Femur (tissue), 1 donor: ENCODE data around the gene CRB3.

Experiments
- DNase-seq: peaks from one replicate; pipeline ENCODE4 v3.0.0-alpha.2; 2017

Gene CRB3

DNA sequence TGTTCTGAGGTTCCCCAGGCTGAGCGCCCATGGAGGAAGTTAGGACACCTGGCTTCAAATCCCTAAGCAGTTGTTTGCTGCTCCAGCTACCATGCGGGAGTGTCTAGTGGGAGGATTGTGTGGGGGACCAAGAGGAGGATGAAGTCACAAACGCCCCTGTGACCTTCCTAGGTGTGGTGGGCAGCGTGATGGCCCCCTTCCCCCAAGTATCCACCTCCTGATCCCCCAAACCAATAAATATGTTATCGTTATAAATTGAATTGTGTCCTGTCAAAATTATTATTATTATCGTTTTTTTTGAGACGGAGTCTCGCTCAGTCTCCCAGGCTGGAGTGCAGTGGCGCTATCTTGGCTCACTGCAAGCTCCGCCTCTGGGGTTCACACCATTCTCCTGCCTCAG is 30.4 kb upstream of the CRB3 start, which contains the start of gene SLC25A41:
Gene SLC25A41 (minus strand): TSS at position 101 of the 400 bp plus-strand sequence. CDS start 70 bp downstream, at position 31.
- DNase-seq, result no peak

DNA sequence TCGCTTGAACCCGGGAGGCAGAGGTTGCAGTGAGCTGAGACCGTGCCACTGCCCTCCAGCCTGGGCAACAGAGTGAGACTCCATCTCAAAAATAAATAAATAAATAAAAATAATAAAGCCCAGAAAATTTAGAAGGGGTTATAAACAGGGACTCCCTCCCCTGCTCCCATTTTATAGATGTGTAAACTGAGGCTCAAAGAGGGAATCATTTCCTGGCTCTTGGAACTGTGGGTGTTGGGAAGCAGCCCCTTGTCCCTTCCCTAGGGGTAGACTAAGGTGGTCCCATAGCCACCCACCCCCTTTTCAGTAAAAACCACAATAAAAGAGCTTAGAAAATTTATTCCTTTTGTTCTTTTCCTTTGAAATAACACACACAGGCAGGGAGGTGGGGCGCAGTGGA is 24.3 kb upstream of the CRB3 start:
- no peak for DNase-seq

DNA sequence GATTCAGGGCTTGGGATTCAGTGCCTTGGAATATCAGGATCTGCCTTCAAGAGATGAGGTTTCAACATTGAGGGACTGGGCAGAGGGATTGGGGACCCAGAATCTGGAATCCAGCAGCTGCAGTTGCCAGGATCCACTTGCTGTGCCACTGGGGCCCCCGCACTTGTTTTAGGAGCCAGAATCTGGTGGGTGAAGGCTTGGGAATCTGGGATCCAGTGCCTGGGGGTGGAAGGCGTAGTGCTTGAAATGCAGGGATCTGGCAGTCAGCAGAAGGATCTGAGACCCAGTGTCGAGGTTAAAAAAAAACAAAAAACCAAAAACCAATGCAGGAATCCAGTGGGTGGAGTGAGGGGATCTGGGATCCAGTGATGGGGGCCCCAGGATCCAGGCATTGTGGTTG is 23.2 kb upstream of the CRB3 start:
- DNase-seq, result no peak

DNA sequence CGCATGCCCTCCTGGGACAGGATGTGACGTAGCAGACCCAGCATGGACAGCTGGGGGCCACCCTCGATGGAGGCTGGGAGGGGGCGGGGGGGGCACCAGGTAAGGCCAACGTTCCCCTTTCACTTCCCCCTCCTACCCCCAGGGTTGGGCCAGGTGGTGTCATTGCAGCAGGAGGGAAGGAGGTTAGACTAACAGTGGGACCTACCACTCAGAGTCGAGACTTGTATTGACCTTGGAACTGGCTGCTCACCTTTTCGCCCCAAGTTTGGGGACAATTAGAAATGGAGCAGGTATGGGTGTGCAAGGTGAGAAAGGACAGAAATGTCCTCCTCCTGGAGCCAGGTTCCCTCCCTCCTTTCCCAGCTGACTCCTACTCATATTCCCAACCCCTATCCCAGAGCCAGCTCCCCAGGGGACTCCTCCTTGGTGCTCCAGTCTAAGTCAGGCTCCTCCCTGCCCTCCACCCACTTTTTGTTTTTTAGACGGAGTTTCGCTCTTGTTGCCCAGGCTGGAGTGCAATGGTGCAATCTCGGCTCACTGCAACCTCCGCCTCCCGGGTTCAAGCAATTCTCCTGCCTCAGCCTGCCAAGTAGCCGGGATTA is 21.9 kb upstream of the CRB3 start:
- DNase-seq, result no peak

DNA sequence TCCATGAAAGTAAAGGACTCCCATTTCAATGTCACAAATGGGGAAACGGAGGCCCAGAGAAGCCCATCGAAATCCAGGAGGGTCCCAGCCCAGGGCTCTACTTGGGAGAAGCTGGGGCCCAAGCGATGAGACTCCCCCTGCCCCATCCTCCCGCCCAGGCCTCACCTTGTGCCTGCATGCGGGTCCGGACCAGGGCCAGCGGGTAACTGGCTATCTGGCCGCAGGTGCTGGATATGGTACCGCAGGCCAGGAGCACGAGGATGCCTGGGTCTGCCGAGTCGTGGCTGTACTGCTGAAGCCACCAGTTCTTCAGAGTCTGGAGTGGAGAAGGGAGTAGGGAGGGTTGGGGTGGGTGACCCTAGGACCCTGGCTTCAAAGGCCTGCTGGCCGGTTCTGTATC is 20.1 kb upstream of the CRB3 start:
- no peak for DNase-seq

GRCh38 chr19:6446452-6446851 is 17.6 kb upstream of the CRB3 start:
- DNase-seq, result no peak

DNA sequence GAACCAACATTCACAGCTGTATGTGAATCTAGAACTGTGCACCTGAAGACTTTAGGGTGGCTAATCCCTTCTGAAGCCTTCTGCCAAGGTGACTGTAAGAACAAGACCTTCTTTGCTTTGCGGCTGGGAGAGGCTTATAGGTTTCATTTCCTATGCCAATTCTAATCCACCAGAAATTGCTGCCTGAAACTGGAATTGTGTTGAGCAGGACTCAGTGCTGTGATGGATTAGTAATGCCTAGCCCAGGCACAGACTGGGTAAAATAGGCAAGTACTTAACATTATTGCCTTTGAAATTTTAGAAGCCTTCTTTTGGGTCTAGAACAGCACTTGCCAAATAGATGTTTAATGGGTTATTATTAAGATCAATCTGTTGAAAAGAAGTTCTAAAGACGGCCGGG is 16.0 kb upstream of the CRB3 start:
- no peak for DNase-seq

- no peak for DNase-seq
These were observed 13.9 kb upstream of the CRB3 start for GRCh38 chr19:6450166-6450565.

- DNase-seq, result no peak
These were observed 12.4 kb upstream of the CRB3 start for GRCh38 chr19:6451583-6452222.

- no peak for DNase-seq
These were observed 11.9 kb upstream of the CRB3 start for GRCh38 chr19:6452223-6452614.

DNA sequence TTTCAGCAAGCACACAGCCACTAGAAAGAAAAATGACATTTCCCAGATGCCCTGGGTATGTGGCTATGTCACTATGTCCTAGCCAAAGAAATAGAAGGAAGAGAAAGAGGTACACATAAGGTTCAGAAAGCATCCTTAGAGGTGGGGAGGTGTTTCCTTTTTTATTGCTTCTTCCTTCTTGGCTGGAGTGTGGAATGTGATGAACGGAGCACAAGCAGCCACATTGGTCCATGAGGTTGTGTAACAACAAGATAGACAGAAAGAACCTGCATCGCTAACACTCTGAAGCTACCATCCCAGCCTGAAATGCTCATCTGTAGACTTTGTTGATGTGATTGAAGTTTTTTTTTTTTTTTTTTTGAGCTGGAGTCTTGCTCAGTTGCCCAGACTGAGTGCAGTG is 11.2 kb upstream of the CRB3 start:
- DNase-seq, result no peak

- DNase-seq, result no peak
These were observed 10.0 kb upstream of the CRB3 start for GRCh38 chr19:6453951-6454565.

DNA sequence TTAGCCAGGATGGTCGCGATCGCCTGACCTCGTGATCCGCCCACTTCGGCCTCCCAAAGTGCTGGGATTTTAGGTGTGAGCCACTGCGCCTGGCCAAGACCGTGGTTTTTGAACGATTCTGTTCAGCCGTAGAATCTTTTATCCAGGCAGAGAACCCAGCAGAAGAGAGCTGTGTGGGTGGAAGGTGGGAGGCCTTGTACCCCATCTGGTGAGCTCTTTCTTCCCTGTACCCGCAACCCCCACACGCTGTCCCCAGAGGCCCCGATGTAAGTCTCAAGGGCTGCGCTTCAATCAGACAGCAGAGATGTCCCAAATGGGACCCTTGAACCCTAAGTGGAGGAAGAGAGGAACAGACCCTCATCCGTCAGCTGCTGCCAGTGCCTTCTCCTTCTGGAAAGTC is 8.1 kb upstream of the CRB3 start:
- DNase-seq, result no peak

DNA sequence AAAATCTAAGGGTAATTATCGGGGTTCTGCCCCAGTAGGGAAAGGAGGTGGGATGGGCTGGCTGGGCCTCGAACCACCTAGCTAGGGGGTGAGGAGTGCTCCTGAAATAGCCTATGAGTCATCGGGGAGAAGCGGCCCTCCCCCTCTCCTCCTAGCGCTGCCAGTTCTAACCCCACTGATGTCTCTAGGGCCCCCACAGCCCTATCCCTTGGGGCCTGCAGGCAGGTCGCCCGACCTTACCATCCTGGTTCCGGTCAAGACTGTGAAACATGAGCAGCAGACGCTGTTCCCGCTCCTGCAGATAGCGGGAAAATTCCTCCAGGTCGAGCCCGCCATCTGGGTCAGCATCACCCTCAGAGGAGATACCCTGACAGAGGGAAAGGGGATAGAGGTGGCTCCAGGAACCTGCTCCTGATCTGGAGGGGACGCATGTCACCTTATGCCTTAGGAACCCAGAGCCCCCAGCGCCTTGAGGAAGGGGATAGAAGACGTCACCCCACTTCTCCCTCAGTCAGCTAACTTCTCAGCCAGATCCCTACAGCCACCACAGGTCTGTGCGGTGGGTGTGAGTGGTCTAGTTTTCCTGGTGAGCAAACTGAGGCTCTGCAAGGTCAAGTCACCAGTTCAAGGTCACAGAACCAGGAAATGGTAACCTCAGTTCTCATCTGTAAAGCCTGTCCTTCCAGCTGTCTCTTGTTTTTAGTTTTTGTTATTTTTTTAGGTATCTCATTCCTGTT is 5.9 kb upstream of the CRB3 start:
- DNase-seq, result no peak

DNA sequence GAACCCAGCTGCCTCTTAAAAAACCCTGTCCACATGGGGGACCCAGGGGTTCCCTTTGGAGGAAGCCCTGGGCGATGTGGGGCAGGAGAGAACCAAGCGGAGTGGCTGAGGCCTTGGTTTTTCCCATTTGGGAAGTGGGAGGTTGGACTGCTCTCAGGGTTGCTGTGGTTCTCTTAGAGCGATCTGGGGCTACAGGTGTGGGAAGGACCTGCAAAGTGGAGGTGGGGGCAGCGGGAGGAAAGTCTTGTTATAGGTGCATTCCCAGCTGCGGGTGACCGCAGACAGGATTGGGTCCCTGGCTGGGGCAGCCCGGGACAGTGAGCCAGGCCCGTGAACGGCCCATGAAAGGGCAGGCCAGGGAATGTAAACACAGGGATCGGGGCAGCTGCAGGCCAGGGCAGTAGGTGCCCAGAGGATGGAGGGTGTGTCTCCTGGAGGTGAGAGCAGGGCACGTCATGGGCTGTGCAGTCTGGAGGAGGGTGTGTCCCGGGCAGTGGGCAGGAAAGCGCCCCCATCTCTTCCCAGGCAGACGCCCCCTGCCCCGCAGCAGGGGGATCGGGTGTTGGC is 5.3 kb upstream of the CRB3 start:
- DNase-seq, result no peak

DNA sequence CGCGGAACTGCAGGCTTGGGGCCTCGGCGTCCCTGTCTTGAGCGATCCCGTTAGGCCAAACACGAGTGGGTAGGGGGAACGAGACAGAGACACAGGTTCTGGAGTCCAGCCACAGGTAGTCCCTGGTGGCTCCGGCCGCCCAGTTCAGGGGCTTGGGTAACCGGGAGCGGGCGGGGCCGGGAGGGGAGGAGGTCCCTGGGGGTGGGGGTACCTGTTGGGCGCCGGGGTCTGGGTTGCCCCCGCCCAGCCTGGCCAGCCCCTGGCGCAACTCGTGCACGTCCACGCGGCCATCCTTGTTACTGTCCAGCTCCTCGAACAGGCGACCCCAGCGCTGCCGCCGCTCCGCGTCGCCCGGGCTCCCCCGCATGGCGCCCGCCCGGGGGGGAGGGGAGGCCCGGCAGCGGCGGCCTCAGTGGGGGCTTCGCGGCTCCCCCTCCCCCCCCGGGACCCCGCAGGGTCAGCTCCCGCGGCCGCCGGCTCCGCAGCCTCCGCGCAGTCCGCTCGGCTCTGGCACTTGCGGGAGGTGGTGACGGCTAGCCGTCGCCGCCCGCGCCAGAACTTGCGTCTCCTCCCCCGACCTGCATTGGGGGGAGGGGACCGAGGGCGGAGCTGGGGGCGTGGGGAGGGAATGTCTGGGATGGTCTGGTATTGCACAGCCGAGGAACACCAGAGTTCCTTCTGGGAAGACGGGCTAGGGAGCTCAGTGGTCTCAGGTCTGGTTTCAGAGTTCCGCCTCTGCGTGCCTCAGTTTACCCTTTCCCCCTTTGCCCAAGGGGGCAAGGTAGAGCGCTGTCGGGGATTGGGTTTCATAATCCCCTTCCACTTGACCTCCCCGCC is 4.6 kb upstream of the CRB3 start, which contains the start of gene SLC25A23:
Gene SLC25A23 (minus strand): TSS at position 531 of the 837 bp plus-strand sequence. CDS start 164 bp downstream, at position 367.
- DNase-seq, result peak; percentile 88

- peak; percentile 98 for DNase-seq
These were observed 3.8 kb upstream of the CRB3 start for GRCh38 chr19:6460099-6460884.

- no peak for DNase-seq
These were observed 935 bp downstream of the CRB3 start for GRCh38 chr19:6465006-6465405.

DNA sequence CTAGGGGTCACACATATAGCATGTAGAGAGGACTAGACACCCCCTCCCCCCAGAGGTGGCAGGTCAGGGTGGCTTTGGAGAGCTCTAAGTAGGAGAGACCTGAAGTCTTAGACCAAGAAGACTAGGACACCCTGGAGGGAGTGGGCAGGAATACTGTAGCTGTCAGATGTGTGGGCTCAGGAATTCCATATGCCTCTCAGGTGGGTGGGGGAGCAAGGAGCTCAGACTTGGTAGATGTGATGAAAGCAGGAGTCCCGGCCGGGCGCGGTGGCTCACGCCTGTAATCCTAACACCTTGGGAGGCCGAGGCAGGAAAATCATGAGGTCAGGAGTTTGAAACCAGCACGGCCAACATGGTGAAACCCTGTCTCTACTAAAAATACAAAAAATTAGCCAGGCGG is 1.6 kb downstream of the CRB3 start:
- no peak for DNase-seq

DNA sequence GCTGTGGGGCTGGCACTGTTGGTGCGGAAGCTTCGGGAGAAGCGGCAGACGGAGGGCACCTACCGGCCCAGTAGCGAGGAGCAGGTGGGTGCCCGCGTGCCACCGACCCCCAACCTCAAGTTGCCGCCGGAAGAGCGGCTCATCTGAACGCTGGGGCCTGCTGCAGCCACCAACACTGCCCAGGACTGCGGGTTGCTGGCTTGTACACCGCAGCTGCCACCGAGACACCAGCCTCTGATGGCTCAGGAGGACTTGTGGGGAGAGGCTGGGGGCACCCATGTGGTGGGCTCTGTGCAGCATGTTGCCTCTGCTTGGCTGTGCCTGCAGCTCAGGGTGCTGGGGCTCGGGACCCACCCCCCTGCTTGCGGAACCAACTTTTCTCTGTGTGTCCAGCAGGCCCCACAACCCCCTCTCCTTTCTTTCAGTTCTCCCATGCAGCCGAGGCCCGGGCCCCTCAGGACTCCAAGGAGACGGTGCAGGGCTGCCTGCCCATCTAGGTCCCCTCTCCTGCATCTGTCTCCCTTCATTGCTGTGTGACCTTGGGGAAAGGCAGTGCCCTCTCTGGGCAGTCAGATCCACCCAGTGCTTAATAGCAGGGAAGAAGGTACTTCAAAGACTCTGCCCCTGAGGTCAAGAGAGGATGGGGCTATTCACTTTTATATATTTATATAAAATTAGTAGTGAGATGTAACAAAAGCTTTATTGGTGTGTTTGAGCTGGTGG is 2.6 kb downstream of the CRB3 start:
- DNase-seq, result no peak

DNA sequence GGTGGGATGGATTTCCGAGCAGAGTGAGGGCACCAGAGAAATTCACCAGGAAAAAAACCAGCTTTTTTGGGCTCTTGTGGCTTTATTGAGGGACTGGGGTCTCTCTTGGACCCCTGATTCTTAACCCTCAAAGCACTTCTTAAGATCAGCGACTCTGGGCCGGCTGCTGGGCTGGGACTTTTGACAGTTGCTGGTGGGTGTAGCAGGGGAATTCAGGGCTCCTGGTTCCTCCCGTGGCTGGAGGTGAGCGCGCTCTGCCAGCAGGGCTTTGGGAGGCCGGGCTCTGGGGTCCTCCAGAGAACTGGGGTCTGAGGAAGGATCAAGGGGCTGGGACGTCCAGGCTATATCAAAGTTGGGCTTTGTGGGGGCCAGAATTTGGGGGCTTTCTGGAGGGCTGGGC is 3.3 kb downstream of the CRB3 start:
- no peak for DNase-seq
